VCaP (cell line): ENCODE data around the gene COQ8B.

ENCODE experiments used
- H3K27ac ChIP-seq: fragments of 450-650 bp; 2 replicates; pipeline ENCODE4 v1.5.1; 2017
- CTCF ChIP-seq: fragments of 450-650 bp; conservative IDR thresholded peaks from 2 replicates; pipeline ENCODE4 v1.5.1; 2017; ENCODE audit warnings: mild to moderate bottlenecking, moderate library complexity

Gene COQ8B

DNA sequence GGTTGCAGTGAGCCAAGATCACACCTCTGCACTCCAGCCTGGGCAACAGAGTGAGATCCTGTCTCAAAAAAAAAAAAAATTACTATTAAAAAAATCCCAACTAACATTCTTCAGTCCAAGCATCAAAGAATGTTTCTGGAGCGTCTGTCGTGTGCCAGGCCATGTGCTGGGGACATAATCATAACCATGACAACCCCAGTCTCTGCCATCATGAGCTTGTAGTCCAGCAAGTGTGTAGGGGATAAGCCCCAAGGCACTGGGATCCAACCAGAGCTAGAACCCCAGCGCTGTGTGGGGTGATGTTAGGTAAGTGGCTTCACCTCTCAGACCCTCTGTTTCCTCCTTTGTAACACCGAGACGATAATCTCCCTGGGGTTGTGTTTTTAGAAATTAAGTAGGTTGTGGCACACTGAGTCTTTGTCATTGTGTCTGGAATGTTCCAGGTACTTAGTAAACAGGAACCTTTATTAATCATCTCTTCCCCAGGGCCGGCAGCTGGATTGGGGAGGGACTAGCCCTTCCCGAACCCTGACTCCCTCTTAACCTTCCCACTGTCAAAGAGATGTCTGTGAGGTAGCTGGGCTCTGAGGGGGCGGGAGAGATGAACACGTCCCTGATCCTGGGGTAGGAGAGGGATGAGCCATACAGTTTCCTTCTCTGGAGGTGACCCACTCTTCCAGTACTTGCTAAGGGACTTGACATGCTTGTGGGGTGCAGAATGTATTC lies 5.4 kb upstream of the COQ8B start:
- no peak overlapping the region for H3K27ac ChIP-seq
- no peak for TF ChIP-seq CTCF

GRCh38 chr19:40721140-40721486 lies 4.4 kb upstream of the COQ8B start:
- no peak overlapping the region for H3K27ac ChIP-seq
- TF ChIP-seq CTCF: no peak

DNA sequence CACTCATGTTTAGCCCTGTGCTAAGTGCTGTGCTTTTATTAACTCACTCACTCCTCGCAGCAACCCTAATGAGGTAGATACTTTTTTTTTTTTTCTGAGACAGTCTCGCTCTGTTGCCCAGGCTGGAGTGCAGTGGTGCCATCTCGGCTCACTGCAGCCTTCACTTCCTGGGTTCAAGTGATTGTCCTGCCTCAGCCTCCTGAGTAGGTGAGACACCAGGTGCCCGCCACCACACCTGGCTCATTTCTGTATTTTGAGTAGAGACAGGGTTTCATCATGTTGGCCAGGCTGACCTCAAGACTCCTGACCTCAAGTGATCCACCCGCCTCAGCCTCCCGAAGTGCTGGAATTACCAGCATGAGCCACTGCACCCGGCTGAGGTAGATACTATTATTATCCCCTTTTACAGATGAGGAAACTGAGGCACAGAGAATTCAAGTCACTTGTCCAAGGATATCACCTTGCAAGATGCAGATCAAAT lies 2.8 kb upstream of the COQ8B start:
- no peak for TF ChIP-seq CTCF
- peak overlapping the region; percentile 94 for H3K27ac ChIP-seq

- TF ChIP-seq CTCF: no peak
- peak overlapping the region; percentile 94 for H3K27ac ChIP-seq
Measured at GRCh38 chr19:40718774-40719391, 2.2 kb upstream of the COQ8B start.

DNA sequence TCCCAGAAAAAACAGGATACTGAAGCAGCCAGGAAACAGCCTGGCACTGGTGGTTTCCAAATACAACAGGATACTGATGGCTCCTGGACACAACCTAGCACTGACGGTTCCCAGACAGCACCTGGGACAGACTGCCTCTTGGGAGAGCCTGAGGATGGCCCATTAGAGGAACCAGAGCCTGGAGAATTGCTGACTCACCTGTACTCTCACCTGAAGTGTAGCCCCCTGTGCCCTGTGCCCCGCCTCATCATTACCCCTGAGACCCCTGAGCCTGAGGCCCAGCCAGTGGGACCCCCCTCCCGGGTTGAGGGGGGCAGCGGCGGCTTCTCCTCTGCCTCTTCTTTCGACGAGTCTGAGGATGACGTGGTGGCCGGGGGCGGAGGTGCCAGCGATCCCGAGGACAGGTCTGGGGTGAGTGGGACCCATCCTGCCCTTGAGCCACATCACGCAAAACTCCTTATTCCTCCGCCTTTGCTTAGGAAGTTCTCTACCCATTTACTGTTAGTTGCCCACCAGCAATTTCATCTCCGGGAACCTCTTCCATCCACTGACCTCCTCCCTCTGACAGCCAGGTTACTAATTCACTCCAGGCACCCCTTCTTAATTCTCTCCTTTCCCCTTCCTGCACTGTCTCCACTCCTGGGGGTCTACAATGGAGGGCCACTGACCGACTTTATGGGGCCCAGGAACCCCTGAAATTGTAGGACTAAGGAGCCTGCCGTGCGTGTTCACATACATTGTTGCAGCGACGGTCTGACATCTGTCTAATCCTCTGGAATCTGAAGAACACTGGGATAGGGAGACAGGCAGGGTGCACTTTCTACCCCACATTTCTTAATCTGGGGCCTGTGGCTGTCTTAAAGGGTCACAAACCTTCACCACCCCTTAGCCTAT lies 1.4 kb upstream of the COQ8B start:
- peak overlapping the region; percentile 94 for H3K27ac ChIP-seq
- no peak for TF ChIP-seq CTCF

- peak overlapping the region; percentile 94 for H3K27ac ChIP-seq
Measured at GRCh38 chr19:40717325-40717879, 716 bp upstream of the COQ8B start.

More at GRCh38 chr19:40717325-40717879, 716 bp upstream of the COQ8B start:
- peak; percentile 16; the same call in 1 of the 2 replicates for TF ChIP-seq CTCF
